ENCODE results near the gene CFC1. TPM values are rescaled to one million over a fixed set of nuclear protein-coding genes. Genes with fewer than 3 reads are reported as not detected.
"Not testable (repeated sequence)": the region's sequence is repeated elsewhere in the genome, so short reads cannot be mapped to it uniquely, and the experiment has no call there.

The CFC1 gene
- total RNA-seq (1 to 10 TPM; 3.3 to 4.5 TPM), polyA plus RNA-seq (ENCODE audit: insufficient read length in 2 of 2) (10 to 100 TPM; 18.7 to 21.4 TPM)
- long read RNA-seq, donor 1, transcript CFC1-201 (6 exons, 1,046 nt), result major isoform, 10 of 16 reads
- long read RNA-seq, donor 1, partial matches to known transcripts, result 6 of 16 reads
- long read RNA-seq, donor 1, other reads (novel, unspliced or antisense), result 0 of 16 reads
- long read RNA-seq, donor 2, partial matches to known transcripts, result 0 of 2 reads
- long read RNA-seq, donor 2, other reads (novel, unspliced or antisense), result 0 of 2 reads
- long read RNA-seq, donor 3, transcript CFC1-201 (6 exons, 1,046 nt), result major isoform, 11 of 11 reads
- long read RNA-seq, donor 3, partial matches to known transcripts, result 0 of 11 reads
- long read RNA-seq, donor 3, other reads (novel, unspliced or antisense), result 0 of 11 reads
- long read RNA-seq, donor 4, transcript CFC1-201 (6 exons, 1,046 nt), result major isoform, 6 of 6 reads
- long read RNA-seq, donor 4, partial matches to known transcripts, result 0 of 6 reads
- long read RNA-seq, donor 4, other reads (novel, unspliced or antisense), result 0 of 6 reads

DNA sequence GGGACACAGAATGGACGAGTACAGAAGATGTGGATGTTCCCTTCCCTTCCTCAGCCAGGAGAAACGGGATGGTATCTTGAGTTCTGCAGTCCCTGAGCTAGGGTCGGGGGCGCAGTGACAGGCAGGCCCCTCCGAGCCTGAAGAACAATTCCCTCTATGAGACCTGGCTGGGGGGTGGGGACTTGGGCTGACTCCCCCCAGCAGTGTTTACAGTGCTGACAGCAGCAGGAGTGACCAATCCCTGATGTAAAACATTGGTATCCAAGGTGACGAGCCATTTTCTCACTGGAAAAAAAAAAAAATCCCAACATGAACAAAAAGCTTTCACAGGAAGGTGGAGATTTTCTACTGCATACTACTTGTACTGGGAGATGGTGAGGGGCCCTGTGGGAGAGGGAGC, at the start of gene CFC1:
TSS of gene CFC1 (minus strand) at position 183 of the 400 bp plus-strand sequence. CDS start 288 bp downstream, outside the sequence.
- not testable (repeated sequence) for H3K9me3 ChIP-seq (ENCODE audit: control insufficient read depth, insufficient read depth, low read length); H3K36me3 ChIP-seq (ENCODE audit: control insufficient read depth, insufficient read depth, low read length); H3K27me3 ChIP-seq (ENCODE audit: control insufficient read depth, insufficient read depth, low read length); H3K4me1 ChIP-seq (ENCODE audit: control insufficient read depth, insufficient read depth, low read length); H3K4me3 ChIP-seq (ENCODE audit: low read depth, low read length); DNase-seq (ENCODE audit: low read depth in 4 of 6, low spot score in 6 of 6); H3K27ac ChIP-seq (ENCODE audit: low read depth, low read length)
- no CpG with 5 or more reads among the region's 6 CpGs for WGBS (ENCODE audit: insufficient coverage)

DNA sequence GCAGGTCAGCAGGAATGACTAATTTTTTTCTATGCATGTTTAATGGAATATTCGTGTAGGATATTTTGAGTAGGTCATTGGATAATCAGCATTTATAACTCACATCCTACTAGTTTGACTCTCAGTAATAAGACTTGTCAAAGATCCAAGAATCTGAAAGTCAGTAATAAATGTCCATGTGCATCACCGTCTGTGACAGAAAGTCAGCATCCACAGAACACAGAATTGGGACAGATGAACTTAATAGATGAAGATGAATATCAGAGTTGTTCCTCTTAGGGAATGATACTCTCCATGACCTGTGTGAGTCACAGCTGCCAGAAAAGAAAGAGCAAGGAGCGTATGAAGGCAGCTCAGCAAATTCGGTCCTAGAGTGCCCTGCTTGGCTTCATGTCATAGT, 42.3 kb upstream of the CFC1 start:
- DNase-seq (ENCODE audit: low read depth in 4 of 6, low spot score in 6 of 6); H3K4me3 ChIP-seq (ENCODE audit: low read depth, low read length); H3K36me3 ChIP-seq (ENCODE audit: control insufficient read depth, insufficient read depth, low read length); H3K9me3 ChIP-seq (ENCODE audit: control insufficient read depth, insufficient read depth, low read length); H3K27me3 ChIP-seq (ENCODE audit: control insufficient read depth, insufficient read depth, low read length); H3K27ac ChIP-seq (ENCODE audit: low read depth, low read length); H3K4me1 ChIP-seq (ENCODE audit: control insufficient read depth, insufficient read depth, low read length): not testable (repeated sequence)
- no CpG with 5 or more reads among the region's 4 CpGs for WGBS (ENCODE audit: insufficient coverage)

GRCh38 chr2:130638973-130639372, 39.6 kb upstream of the CFC1 start:
- DNase-seq (ENCODE audit: low read depth in 4 of 6, low spot score in 6 of 6); H3K4me3 ChIP-seq (ENCODE audit: low read depth, low read length); H3K36me3 ChIP-seq (ENCODE audit: control insufficient read depth, insufficient read depth, low read length); H3K27ac ChIP-seq (ENCODE audit: low read depth, low read length); H3K9me3 ChIP-seq (ENCODE audit: control insufficient read depth, insufficient read depth, low read length); H3K27me3 ChIP-seq (ENCODE audit: control insufficient read depth, insufficient read depth, low read length); H3K4me1 ChIP-seq (ENCODE audit: control insufficient read depth, insufficient read depth, low read length): not testable (repeated sequence)
- no CpG with 5 or more reads among the region's 2 CpGs for WGBS (ENCODE audit: insufficient coverage)

DNA sequence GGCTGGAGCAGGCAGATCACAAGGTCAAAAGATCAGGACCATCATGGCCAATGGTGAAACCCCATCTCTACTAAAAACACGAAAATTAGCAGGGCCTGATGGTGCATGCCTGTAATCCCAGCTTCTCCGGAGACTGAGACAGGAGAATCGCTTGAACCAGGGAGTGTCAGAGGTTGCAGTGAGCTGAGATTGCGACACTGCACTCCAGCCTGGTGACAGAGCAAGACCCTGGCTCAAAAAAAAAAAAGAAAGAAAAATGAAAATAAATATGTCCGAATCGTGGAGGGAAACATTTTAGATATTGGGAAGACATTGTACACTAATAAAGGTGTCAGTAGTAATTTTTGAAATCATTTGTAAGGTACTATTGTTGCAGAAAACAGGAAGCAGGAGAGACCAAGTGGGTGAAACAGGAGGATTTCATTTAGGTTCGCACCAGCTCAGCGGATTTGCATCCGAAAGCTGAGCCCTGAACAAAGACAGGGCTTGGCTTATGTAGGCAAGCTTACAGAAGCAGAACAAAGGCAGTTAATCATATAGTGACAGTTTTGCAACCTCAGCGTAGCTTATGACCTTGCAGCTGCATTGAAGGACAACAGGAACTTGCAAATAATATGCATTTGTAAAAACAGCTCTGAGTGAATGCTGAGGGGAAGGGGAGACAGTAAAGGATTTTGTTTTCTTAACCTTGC, 29.6 kb upstream of the CFC1 start:
- not testable (repeated sequence) for H3K4me1 ChIP-seq (ENCODE audit: control insufficient read depth, insufficient read depth, low read length); H3K9me3 ChIP-seq (ENCODE audit: control insufficient read depth, insufficient read depth, low read length); H3K36me3 ChIP-seq (ENCODE audit: control insufficient read depth, insufficient read depth, low read length); DNase-seq (ENCODE audit: low read depth in 4 of 6, low spot score in 6 of 6); H3K27ac ChIP-seq (ENCODE audit: low read depth, low read length); H3K4me3 ChIP-seq (ENCODE audit: low read depth, low read length); H3K27me3 ChIP-seq (ENCODE audit: control insufficient read depth, insufficient read depth, low read length)
- 97% methylated on average over 5 of the region's 10 CpGs for WGBS (ENCODE audit: insufficient coverage)

- H3K36me3 ChIP-seq (ENCODE audit: control insufficient read depth, insufficient read depth, low read length); H3K4me3 ChIP-seq (ENCODE audit: low read depth, low read length); H3K27ac ChIP-seq (ENCODE audit: low read depth, low read length); H3K4me1 ChIP-seq (ENCODE audit: control insufficient read depth, insufficient read depth, low read length); H3K27me3 ChIP-seq (ENCODE audit: control insufficient read depth, insufficient read depth, low read length); DNase-seq (ENCODE audit: low read depth in 4 of 6, low spot score in 6 of 6); H3K9me3 ChIP-seq (ENCODE audit: control insufficient read depth, insufficient read depth, low read length): not testable (repeated sequence)
- WGBS (ENCODE audit: insufficient coverage), result no CpG with 5 or more reads among the region's 13 CpGs
Measured at GRCh38 chr2:130611140-130611539, 11.8 kb upstream of the CFC1 start, which contains the start of gene POTEJ. Gene POTEJ, plus strand, starts transcription at chr2:130611440. Its CDS starts 93 bp downstream, at chr2:130611533.

GRCh38 chr2:130610486-130610885, 11.1 kb upstream of the CFC1 start:
- not testable (repeated sequence) for H3K4me1 ChIP-seq (ENCODE audit: control insufficient read depth, insufficient read depth, low read length); H3K27ac ChIP-seq (ENCODE audit: low read depth, low read length); H3K4me3 ChIP-seq (ENCODE audit: low read depth, low read length); H3K27me3 ChIP-seq (ENCODE audit: control insufficient read depth, insufficient read depth, low read length); H3K36me3 ChIP-seq (ENCODE audit: control insufficient read depth, insufficient read depth, low read length); H3K9me3 ChIP-seq (ENCODE audit: control insufficient read depth, insufficient read depth, low read length)
- DNase-seq (ENCODE audit: low read depth in 4 of 6, low spot score in 6 of 6), result peak in 1 of 6 donors; percentile 1
- 86% methylated on average over 12 of the region's 15 CpGs for WGBS (ENCODE audit: insufficient coverage)

DNA sequence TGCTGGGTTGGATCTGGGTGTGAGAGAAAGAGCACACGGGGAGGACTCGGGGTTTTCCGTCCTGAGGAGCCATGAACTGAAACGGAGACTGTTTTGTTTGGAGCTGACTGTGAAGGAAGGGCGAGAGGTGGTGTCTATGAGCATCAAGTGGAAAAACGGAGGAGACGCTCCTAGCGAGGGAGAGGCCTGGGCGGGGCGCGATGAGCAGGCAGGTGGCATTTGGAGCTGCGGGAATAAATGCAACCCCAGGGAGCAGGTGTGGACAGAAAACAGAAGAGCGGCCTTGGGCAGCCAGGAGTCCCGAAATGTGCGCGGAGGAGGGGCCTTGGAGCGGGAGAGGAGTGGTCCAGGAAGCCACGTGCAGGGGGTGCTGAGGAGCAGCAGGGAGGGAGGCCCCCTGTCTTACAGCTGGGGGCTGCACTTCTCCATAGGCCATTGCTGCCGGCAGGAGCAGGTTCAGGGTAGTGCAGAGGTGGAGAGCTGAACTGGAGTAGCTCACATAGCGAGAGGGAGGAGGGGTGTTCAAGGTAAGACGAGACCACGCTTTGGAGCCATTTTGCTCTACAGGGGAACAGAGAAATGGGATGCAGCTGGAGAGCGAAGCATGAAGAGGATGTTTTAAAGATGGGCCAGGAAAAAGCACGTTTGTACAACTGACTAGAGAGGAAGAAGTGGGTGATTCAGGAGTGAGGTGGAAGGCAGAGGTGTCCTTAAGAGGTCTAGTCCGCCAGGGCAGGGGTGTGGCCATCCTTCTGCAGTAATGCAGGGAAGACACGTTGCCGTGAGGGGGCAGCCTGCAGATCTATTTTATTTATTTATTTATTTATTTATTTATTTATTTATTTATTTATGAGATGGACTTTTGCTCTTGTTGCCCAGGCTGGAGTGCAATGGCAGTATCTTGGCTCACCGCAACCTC, 9.9 kb upstream of the CFC1 start:
- not testable (repeated sequence) for H3K4me3 ChIP-seq (ENCODE audit: low read depth, low read length); H3K27ac ChIP-seq (ENCODE audit: low read depth, low read length); H3K27me3 ChIP-seq (ENCODE audit: control insufficient read depth, insufficient read depth, low read length); H3K4me1 ChIP-seq (ENCODE audit: control insufficient read depth, insufficient read depth, low read length); H3K36me3 ChIP-seq (ENCODE audit: control insufficient read depth, insufficient read depth, low read length); H3K9me3 ChIP-seq (ENCODE audit: control insufficient read depth, insufficient read depth, low read length); DNase-seq (ENCODE audit: low read depth in 4 of 6, low spot score in 6 of 6)
- 60% methylated on average over 2 of the region's 28 CpGs for WGBS (ENCODE audit: insufficient coverage)

DNA sequence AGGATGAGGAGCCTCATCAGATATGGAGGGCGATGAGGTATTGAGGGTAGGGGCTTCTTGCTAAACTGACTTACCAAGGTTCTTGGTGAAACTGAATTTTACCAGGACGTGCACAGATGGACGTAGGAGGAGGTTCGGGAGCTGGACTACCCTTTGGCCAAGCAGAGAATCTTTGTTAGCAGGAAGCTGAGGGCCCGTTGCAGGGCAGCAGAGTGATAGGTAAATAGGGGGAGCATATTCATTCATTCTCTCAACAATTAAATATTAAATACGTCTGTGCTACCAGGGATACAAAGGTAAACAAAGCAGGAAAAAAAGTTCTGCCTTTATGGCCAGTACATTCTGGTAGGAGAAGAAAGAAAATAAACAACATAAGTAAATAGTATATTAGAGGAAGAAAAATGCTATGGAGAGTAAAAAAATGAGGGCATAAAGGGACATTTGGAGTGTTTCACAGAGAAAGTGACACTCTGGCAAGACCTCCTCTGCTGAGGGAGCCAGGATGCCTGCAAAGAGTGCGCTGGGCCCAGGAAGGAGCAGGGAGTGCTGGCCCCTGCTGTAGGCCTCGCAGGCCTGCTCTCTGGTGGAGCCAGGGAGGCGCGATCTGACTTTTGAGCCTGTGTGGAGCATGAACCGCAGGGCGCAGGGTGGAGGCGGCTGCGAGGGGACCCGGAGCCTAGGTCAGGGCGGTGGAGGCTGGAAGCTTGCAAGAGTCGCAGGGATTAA, 9.1 kb upstream of the CFC1 start:
- WGBS (ENCODE audit: insufficient coverage), result no CpG with 5 or more reads among the region's 17 CpGs
- H3K36me3 ChIP-seq (ENCODE audit: control insufficient read depth, insufficient read depth, low read length); H3K4me1 ChIP-seq (ENCODE audit: control insufficient read depth, insufficient read depth, low read length); H3K9me3 ChIP-seq (ENCODE audit: control insufficient read depth, insufficient read depth, low read length); DNase-seq (ENCODE audit: low read depth in 4 of 6, low spot score in 6 of 6); H3K27me3 ChIP-seq (ENCODE audit: control insufficient read depth, insufficient read depth, low read length); H3K4me3 ChIP-seq (ENCODE audit: low read depth, low read length); H3K27ac ChIP-seq (ENCODE audit: low read depth, low read length): not testable (repeated sequence)
